ENCODE measurements around the gene RGS1. TPM values are rescaled to one million over a fixed set of nuclear protein-coding genes. Genes with fewer than 3 reads are reported as not detected.

The RGS1 gene
- polyA plus RNA-seq, 3 donors: 2.4 to 17.7 (median 15.7) TPM

- no peak overlapping the region for H3K4me3 Mint-ChIP-seq
- H3K36me3 Mint-ChIP-seq: no peaks in the 10 kb centered on the region
- peaks cover 0 to 4% (median 0%) of the 10 kb centered on the region in 3 donors for H3K27me3 Mint-ChIP-seq (ENCODE audit: low read depth in 3 of 3)
- no peak for TF ChIP-seq CTCF (IDR thresholded peaks at IDR 0.05)
- H2AFZ ChIP-seq (ENCODE audit: insufficient read depth, low read depth, low read length, poor library complexity, severe bottlenecking): no peak overlapping the region
- no peak overlapping the region for H3K4me3 ChIP-seq (replicated peaks in 1 of 3; ENCODE audit: low read depth in 2 of 3, low read length in 3 of 3)
- H3K4me2 ChIP-seq (replicated peaks; ENCODE audit: extremely low read depth, low read length, poor library complexity, severe bottlenecking): no peak overlapping the region
- H3K4me1 Mint-ChIP-seq: peaks cover 4% of the 10 kb centered on the region
- intact Hi-C loops (cut with micrococcal nuclease): loop anchor here (10.0 kb wide), 3 partner anchors 88 to 342 kb away; partner anchors contain the start of gene RGS2 (in 1 of the 2)
- no peaks in the 10 kb centered on the region for H3K27me3 ChIP-seq (ENCODE audit: control insufficient read depth in 2 of 2, insufficient read depth in 2 of 2, low read length in 2 of 2)
- no peak overlapping the region for H3K27ac Mint-ChIP-seq
- peaks cover 4 to 6% of the 10 kb centered on the region in 2 donors for H3K4me1 ChIP-seq (ENCODE audit: control insufficient read depth in 1 of 2, insufficient read depth in 2 of 2, low read length in 2 of 2)
- WGBS (ENCODE audit: insufficient coverage): no CpG with 5 or more reads among the region's 1 CpG
- no peak for DNase-seq
- H3K9me3 ChIP-seq (replicated peaks in 1 of 2; ENCODE audit: control insufficient read depth in 1 of 2, insufficient read depth in 1 of 2, low read length in 2 of 2): no peaks in the 10 kb centered on the region
- H3K9me3 Mint-ChIP-seq: no peaks in the 10 kb centered on the region
- no peaks in the 10 kb centered on the region for H3K79me2 ChIP-seq (ENCODE audit: insufficient read depth, low read length)
- no peak overlapping the region for H3K27ac ChIP-seq (ENCODE audit: low read depth in 1 of 2, low read length in 2 of 2)
- H3K36me3 ChIP-seq (replicated peaks in 1 of 2; ENCODE audit: control insufficient read depth in 1 of 2, insufficient read depth in 2 of 2, low read length in 2 of 2): no peaks in the 10 kb centered on the region
- H3K9ac ChIP-seq (ENCODE audit: insufficient read depth, low read length, poor library complexity, severe bottlenecking): no peak overlapping the region
- no peaks in the 10 kb centered on the region for H4K20me1 ChIP-seq (ENCODE audit: insufficient read depth, low read length)
Measured at GRCh38 chr1:192602757-192603156, 27.2 kb downstream of the RGS1 start.

DNA sequence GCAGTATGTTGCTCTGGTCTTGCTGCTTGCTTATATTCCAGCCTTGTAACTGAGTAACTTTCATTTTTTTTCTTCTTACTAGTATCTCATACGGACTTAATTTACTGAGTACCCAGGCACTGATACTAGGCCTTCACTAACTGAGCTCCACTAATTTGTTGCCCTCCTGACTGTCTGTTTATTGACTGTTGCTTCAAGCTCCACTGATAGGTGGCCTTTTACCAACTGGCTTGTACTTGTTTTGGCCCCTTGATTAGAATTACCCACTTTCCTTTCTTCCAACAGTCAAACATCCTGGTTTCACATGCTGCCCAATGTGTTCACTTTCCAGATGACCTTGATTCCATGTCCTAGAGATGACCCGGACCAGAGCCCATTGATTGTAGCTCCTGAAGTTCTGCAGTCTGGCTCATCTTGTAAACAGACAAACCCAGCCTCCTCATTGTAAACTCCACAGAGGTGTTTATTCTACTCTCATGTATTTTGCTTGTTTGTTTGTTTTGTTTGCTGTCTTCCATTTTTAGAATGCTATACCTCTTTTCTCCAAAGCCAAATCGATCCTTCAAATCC, 27.7 kb downstream of the RGS1 start:
- Mint-ChIP-seq H3K27ac (peak overlapping the region in 1 of 7 donors; percentile 64), H3K9me3 (no peaks in the 10 kb centered on the region), H3K27me3 (ENCODE audit: low read depth in 3 of 3) (peaks cover 0 to 4% (median 0%) of the 10 kb centered on the region in 3 donors), H3K36me3 (no peaks in the 10 kb centered on the region), H3K4me1 (peaks cover 4% of the 10 kb centered on the region), H3K4me3 (no peak overlapping the region)
- no peak for DNase-seq
- H3K27ac ChIP-seq (ENCODE audit: low read depth in 1 of 2, low read length in 2 of 2): no peak overlapping the region
- H4K20me1 ChIP-seq (ENCODE audit: insufficient read depth, low read length): no peaks in the 10 kb centered on the region
- no peaks in the 10 kb centered on the region for H3K9me3 ChIP-seq (replicated peaks in 1 of 2; ENCODE audit: control insufficient read depth in 1 of 2, insufficient read depth in 1 of 2, low read length in 2 of 2)
- WGBS (ENCODE audit: insufficient coverage): 91% methylated on average over 1 of the region's 3 CpGs
- TF ChIP-seq CTCF (IDR thresholded peaks at IDR 0.05): no peak
- intact Hi-C loops (cut with micrococcal nuclease): loop anchor here (10.0 kb wide), 3 partner anchors 89 to 341 kb away; partner anchors contain the start of gene RGS2 (in 1 of the 2)
- H3K36me3 ChIP-seq (replicated peaks in 1 of 2; ENCODE audit: control insufficient read depth in 1 of 2, insufficient read depth in 2 of 2, low read length in 2 of 2): no peaks in the 10 kb centered on the region
- no peaks in the 10 kb centered on the region for H3K79me2 ChIP-seq (ENCODE audit: insufficient read depth, low read length)
- no peaks in the 10 kb centered on the region for H3K27me3 ChIP-seq (ENCODE audit: control insufficient read depth in 2 of 2, insufficient read depth in 2 of 2, low read length in 2 of 2)
- H3K4me2 ChIP-seq (replicated peaks; ENCODE audit: extremely low read depth, low read length, poor library complexity, severe bottlenecking): no peak overlapping the region
- H3K4me1 ChIP-seq (ENCODE audit: control insufficient read depth in 1 of 2, insufficient read depth in 2 of 2, low read length in 2 of 2): peaks cover 4 to 6% of the 10 kb centered on the region in 2 donors
- no peak overlapping the region for H2AFZ ChIP-seq (ENCODE audit: insufficient read depth, low read depth, low read length, poor library complexity, severe bottlenecking)
- no peak overlapping the region for H3K4me3 ChIP-seq (replicated peaks in 1 of 3; ENCODE audit: low read depth in 2 of 3, low read length in 3 of 3)
- no peak overlapping the region for H3K9ac ChIP-seq (ENCODE audit: insufficient read depth, low read length, poor library complexity, severe bottlenecking)

Data from CD14-positive monocyte (primary cell).